Stimulated activated CD4-positive, alpha-beta T cell treated with anti-CD3 and anti-CD28 coated beads, Interleukin-15, amount 100 ng/mL, for 1 hour (primary cell): ENCODE data around the gene SLC22A16.

Experiments used
- DNase-seq, 2 donors: peaks; one replicate each; pipeline ENCODE4 v3.0.0-alpha.2; 2020; ENCODE audit warnings: low read depth in 1 of 2, low spot score in 1 of 2

Gene SLC22A16

GRCh38 chr6:110408901-110409300, 67.5 kb downstream of the SLC22A16 start:
- no peak for DNase-seq

GRCh38 chr6:110404607-110405006, 71.8 kb downstream of the SLC22A16 start:
- no peak for DNase-seq

DNA sequence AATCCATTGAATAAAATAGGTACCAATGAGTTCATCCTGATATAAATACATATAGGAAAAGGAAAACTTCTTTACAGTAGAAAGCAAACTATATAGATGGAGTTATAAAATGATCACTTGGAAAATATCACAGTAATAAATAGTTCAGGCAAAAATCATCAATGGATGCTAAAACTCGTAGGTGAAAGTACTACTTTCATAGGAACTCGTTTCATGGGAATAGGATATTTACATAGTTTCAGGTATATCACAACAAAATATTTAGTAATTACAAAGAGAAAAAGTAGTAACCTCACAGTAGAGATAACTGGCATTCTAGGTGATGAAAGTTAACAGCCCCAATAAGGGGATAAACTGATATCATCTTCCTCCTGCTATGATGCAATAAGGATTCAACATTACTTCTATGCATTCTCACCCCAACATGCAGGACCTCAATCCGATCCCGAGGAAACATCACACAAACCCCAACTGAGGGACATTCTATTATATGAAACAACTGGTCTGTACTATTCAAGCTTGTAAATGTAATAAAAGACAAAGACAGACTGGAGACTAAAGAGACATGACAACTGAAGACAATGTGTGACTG, 74.7 kb downstream of the SLC22A16 start:
- no peak for DNase-seq

DNA sequence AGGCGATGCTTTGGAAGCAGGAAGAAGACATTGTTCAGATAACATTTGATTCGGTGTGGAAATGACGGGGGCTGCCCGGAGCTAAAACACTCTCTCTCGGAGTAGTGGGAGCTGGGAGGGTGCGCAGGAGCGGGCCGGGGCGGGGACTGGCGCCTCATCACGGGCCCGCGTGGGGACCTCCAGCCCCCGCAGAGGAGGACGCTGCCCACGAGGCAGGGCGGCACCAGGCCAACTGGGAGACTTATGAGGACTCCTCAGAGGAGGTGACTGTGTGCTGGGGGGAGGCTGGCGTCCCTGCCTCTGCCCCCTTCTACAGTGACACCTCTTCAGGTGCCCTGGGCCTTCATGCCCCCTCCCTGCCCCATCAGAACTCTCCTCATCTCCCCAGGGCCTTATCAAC, 76.2 kb downstream of the SLC22A16 start:
- DNase-seq = no peak

DNA sequence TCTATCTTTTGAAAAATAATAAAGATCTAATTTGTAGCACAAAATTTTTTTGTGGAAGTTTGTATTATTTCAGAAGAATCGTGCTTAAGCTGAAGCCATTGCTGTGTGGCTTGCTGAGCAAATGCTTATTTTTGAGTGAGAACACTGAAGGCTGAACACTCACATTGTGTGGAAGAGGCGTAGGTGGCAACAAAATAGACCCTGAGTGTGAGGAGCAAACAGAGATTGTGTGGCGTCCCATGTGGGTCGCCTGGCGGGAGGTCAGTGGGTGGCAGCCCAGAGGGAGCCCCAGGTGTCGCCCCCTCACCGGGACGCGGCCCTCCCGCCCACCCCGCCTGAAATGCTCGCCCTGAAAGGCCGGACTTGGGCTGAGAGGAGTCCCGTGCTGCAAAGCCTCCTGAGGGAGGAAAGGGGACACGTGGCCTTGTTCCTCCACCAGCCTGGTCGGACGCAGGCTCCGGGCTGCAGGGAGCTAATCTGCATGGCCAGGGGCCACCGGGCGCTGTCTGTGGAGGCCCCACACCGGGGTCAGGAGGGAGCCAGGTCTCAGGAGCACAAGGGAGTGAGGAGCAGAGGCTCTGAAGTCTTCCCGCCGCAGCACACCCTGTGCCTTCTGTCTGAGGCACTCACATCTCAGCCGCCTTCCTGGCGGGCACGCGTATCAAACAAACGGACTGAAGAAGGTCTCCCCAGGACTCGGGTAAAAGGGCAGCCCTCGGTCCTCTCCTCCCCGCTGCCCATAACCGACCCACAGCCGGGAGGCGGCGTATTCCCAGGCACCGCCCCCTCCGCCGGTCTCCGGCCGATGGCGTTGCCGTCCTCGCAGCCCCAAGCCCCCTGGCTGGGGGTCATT, 77.0 kb downstream of the SLC22A16 start:
- no peak for DNase-seq

- no peak for DNase-seq
These were observed 77.6 kb downstream of the SLC22A16 start for GRCh38 chr6:110398778-110399177.

DNA sequence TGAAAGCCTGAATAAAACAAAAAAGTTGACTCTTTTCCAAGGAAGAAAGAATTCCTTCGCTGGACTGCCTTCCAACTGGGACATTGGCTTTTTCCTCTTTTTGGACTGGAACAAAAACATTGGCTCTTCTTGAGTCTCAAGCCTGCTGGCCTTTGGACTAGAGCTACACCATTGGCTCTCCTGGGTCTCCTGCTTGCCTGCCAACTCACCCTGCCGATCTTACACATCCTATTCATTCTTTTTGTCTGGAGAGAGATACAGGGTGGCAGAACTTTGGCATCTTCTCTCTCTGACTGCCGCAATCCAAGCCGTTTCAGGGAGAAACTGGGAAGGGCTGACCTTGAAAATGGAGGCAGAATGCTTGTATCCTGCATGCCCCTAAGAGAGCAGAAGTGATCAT, 81.2 kb downstream of the SLC22A16 start:
- no peak for DNase-seq

DNA sequence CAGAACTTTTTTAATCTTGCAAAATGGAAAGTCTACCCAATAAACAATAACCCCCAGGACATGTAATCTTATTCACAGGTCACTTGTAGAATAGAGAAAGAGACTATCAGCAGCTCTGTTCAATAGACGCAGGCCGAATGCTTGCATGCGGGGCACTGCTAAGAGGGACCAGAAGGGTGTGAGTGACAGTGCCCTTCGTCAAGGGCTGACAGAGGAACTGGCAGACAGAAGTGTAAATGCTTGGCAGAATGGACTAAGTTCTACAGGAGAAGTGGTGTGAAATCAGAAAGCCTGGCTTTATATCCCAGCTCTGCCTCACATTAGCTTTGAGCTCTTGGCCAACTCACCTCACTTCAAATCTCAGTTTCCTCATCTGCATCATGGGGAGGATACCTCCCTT, 82.0 kb downstream of the SLC22A16 start:
- no peak for DNase-seq

DNA sequence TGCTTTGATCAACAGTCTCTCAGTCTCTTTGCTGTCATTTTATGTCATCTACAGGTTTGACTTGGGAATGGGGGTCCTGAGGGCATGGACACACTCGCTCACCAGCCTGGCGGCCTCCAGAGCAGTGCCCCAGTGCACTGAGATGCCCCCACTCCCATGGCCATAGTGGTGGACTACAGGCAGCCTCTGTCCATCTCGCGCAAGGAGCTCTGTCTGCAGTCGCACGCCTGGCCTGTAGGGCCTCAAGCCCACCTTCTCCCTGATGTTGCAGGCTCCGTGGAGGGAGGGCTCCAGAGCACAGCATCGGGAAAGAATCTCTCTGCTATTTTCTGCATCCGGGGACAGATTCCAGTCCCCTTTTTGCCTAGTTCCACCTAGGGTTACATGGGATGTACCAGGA, 83.7 kb downstream of the SLC22A16 start:
- no peak for DNase-seq

GRCh38 chr6:110390404-110390803, 86.0 kb downstream of the SLC22A16 start:
- DNase-seq = no peak

GRCh38 chr6:110389689-110390382, 86.6 kb downstream of the SLC22A16 start:
- no peak for DNase-seq

- no peak for DNase-seq
These were observed 88.4 kb downstream of the SLC22A16 start for GRCh38 chr6:110387986-110388385.

- DNase-seq = no peak
These were observed 91.0 kb downstream of the SLC22A16 start for GRCh38 chr6:110385458-110385863.

GRCh38 chr6:110378552-110378951, 97.9 kb downstream of the SLC22A16 start:
- no peak for DNase-seq
